BLaER1 treated with 17β-estradiol and CSF1 and Interleukin-3, amounts not matched to agents 10 nM and 100 nM (cell line): ENCODE results near the gene ALDH1A2.

Source experiments
- H3K27ac ChIP-seq, 11 experiments: shearing (Covaris generic); formaldehyde crosslinking; 2 replicates each; pipeline ENCODE4 v1.8.1; 2022
- H3K27me3 ChIP-seq, 11 experiments: shearing (Covaris generic); formaldehyde crosslinking; 2 replicates each; pipeline ENCODE4 v1.8.1; 2022
- H3K36me3 ChIP-seq, 11 experiments: shearing (Covaris generic); formaldehyde crosslinking; 2 replicates each; pipeline ENCODE4 v1.8.1; 2022
- H3K4me1 ChIP-seq, 10 experiments: shearing (Covaris generic); formaldehyde crosslinking; 2 replicates each; pipeline ENCODE4 v1.8.1; 2022
- H3K4me2 ChIP-seq, 11 experiments: shearing (Covaris generic); formaldehyde crosslinking; 2 replicates each; pipeline ENCODE4 v1.8.1; 2022
- H3K4me3 ChIP-seq, 10 experiments: shearing (Covaris generic); formaldehyde crosslinking; 2 replicates each; pipeline ENCODE4 v1.8.1; 2022
- H3K9ac ChIP-seq, 11 experiments: shearing (Covaris generic); formaldehyde crosslinking; 2 replicates each; pipeline ENCODE4 v1.8.1; 2022
- H3K9me3 ChIP-seq, 11 experiments: shearing (Covaris generic); formaldehyde crosslinking; replicated peaks in 1 of 11; 2 replicates each; pipeline ENCODE4 v1.8.1; 2022
- H4K20me1 ChIP-seq, 11 experiments: shearing (Covaris generic); formaldehyde crosslinking; 2 replicates each; pipeline ENCODE4 v1.8.1; 2022
- Cebpa-rat ChIP-seq, 11 experiments: shearing (Covaris generic); IDR thresholded peaks; 2 replicates each; pipeline ENCODE4 v1.8.1; 2022

The ALDH1A2 gene

DNA sequence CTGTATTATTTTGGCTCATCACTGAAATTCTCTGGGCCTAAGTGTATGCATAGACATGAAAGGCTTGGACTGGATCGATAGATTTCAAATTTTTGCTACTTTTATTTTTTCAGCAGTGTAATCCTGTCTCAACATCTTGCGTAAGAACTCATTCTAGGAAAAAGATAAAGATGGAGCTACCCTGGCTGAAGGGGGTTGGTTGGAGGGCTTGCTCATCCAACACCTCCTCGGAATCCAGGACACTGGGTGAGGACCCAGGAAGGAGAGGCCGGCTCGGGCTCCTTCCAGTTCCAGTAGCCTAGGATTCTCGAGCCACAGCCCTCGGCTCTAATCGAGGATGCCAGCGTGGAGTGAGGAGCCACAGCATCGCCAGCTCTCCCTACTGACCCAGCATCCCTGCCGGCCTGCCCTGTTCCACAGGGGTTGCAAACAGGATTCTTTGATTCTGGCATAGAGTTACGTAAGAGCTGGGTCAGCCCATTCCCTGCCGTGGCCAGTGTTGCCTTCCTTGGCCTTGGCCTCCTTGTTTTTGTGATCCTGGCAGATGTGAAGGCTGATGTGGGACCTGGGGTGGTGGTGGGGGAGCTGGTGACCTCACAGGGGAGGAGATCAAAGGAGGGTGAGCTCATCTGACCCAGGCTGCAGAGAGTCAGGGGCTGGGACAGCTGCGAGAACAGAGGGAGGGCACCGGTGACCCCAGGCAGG is 149.5 kb downstream of the ALDH1A2 start:
- H3K27ac ChIP-seq = no peak overlapping the region
- H3K4me2 ChIP-seq = peak overlapping the region in 5 of 11 experiments; percentile 3 to 22 (median 11); a peak in 5 of 22 replicates
- H3K36me3 ChIP-seq = no peaks in the 10 kb centered on the region
- TF ChIP-seq Cebpa-rat (IDR thresholded peaks at IDR 0.05) = peak in 4 of 11 experiments; percentile 8 to 54 (median 17); a peak in 2 of 22 replicates
- H3K4me1 ChIP-seq = peaks cover 0 to 23% (median 8%) of the 10 kb centered on the region in 10 experiments; a peak in 10 of 20 replicates
- no peaks in the 10 kb centered on the region for H4K20me1 ChIP-seq
- no peak overlapping the region for H3K4me3 ChIP-seq
- no peak overlapping the region for H3K9ac ChIP-seq
- no peaks in the 10 kb centered on the region for H3K27me3 ChIP-seq
- no peaks in the 10 kb centered on the region for H3K9me3 ChIP-seq

DNA sequence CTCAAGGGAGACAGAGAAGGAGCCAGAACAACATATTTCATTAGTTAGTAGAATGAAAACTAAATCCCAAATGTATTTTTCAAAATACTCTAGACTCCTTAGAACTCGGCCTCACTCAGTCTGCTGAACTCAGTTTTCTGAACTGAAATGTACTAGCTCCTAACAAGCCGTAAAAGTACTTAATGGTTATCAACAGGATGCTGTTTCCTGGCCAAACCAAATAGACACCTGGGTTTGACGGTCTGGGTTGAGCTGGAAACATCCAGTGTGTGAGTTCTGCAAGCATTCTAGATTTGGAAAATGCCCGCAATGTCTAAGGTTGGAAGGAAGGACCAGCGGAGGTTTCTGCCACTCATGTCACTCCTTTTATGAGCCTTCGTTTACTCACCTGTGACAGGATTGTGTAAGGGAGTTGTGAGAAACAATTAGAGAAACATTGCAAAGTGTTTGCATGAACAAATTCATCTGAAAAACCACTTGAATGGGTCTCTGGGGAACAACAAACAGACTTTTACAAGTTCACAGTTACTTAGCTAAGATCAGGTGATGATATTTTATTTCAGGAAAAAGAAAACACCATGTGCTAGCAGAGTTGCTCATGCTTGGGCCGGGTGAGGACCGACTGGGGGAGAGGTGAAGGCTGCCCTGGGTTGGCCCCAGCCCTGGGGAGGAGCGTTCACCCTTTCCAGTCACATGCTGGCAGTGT is 151.0 kb downstream of the ALDH1A2 start:
- H3K4me1 ChIP-seq = peaks cover 0 to 23% (median 8%) of the 10 kb centered on the region in 10 experiments; a peak in 10 of 20 replicates
- no peak overlapping the region for H3K4me3 ChIP-seq
- no peak overlapping the region for H3K27ac ChIP-seq
- H3K4me2 ChIP-seq = peak overlapping the region in 7 of 11 experiments; percentile 6 to 63 (median 34); a peak in 11 of 22 replicates
- no peak overlapping the region for H3K9ac ChIP-seq
- TF ChIP-seq Cebpa-rat (IDR thresholded peaks at IDR 0.05) = no peak
- no peaks in the 10 kb centered on the region for H3K27me3 ChIP-seq
- no peaks in the 10 kb centered on the region for H3K36me3 ChIP-seq
- H3K9me3 ChIP-seq = no peaks in the 10 kb centered on the region
- H4K20me1 ChIP-seq = no peaks in the 10 kb centered on the region

DNA sequence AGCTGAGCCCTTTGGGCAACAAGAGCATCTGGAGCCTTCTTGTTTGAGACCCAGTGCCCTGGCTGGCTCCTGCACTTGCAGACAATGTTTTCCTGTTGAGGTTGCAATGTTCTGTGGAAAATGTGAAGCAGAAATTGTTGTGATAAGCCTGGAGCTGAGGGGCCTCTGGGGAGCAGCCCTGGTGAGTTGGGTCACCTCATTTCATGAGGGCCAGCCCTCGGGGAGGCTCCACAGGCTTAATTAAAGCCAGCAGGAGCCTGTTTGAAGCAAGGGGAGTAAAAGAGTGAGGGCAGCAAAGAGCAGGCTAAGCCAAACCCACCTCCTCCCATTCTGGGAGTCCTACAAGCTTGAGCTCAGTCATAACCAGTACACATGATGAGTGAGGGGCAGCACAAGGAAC is 154.3 kb downstream of the ALDH1A2 start:
- H3K9ac ChIP-seq = no peak overlapping the region
- no peaks in the 10 kb centered on the region for H4K20me1 ChIP-seq
- H3K4me1 ChIP-seq = peaks cover 0 to 19% (median 8%) of the 10 kb centered on the region in 10 experiments; a peak in 10 of 20 replicates
- H3K27ac ChIP-seq = no peak overlapping the region
- peak overlapping the region in 2 of 11 experiments; percentile 3 to 24; a peak in 1 of 22 replicates for H3K4me2 ChIP-seq
- no peak overlapping the region for H3K4me3 ChIP-seq
- no peaks in the 10 kb centered on the region for H3K36me3 ChIP-seq
- H3K9me3 ChIP-seq = no peaks in the 10 kb centered on the region
- no peaks in the 10 kb centered on the region for H3K27me3 ChIP-seq
- no peak for TF ChIP-seq Cebpa-rat (IDR thresholded peaks at IDR 0.05)

DNA sequence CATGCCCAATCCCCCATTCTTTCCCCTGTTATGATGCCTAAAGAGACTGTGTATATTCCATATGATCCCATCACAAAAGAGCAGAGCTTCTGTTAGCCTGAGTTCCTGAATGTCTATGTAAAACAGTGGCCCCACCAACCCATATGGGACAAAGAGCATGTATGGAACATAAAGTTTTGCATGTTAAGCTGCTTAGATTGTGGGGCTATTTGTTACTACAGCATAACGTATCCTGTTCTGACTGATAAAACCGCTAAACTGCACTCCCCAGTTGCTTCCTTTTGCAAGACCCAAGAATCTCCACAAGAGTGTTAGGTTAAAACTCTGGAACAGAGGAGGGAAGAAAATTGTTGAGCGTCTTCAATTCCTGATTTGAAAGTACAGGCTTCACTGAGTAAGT is 154.8 kb downstream of the ALDH1A2 start:
- H3K27me3 ChIP-seq = no peaks in the 10 kb centered on the region
- no peak overlapping the region for H3K4me3 ChIP-seq
- no peaks in the 10 kb centered on the region for H4K20me1 ChIP-seq
- H3K36me3 ChIP-seq = no peaks in the 10 kb centered on the region
- H3K4me1 ChIP-seq = peaks cover 0 to 16% (median 7%) of the 10 kb centered on the region in 10 experiments; a peak in 10 of 20 replicates
- no peak overlapping the region for H3K4me2 ChIP-seq
- H3K9ac ChIP-seq = no peak overlapping the region
- TF ChIP-seq Cebpa-rat (IDR thresholded peaks at IDR 0.05) = no peak
- H3K9me3 ChIP-seq = no peaks in the 10 kb centered on the region
- H3K27ac ChIP-seq = no peak overlapping the region

DNA sequence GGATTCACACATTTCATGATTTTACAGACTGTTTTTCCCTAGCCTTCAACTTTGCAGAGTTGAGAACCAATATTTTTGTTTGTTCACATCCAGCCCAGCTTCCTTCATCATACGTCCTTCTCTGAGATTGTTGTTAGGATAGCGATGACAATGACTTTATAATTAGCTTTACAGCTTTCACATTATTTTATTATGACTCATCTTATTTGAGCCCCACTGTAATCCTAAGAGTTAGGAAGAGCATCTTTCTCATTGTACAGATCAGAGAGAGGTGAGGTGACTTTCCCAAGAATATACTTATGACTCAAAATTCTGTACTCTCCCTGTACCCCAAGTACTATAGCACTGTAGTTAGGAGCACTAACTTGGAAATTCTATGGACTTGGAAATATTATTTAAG is 156.1 kb downstream of the ALDH1A2 start:
- H3K36me3 ChIP-seq = no peaks in the 10 kb centered on the region
- no peak overlapping the region for H3K9ac ChIP-seq
- H3K27ac ChIP-seq = no peak overlapping the region
- no peaks in the 10 kb centered on the region for H3K9me3 ChIP-seq
- TF ChIP-seq Cebpa-rat (IDR thresholded peaks at IDR 0.05) = no peak
- H4K20me1 ChIP-seq = no peaks in the 10 kb centered on the region
- H3K4me2 ChIP-seq = no peak overlapping the region
- no peaks in the 10 kb centered on the region for H3K27me3 ChIP-seq
- peaks cover 0 to 9% (median under 1%) of the 10 kb centered on the region in 10 experiments; a peak in 8 of 20 replicates for H3K4me1 ChIP-seq
- H3K4me3 ChIP-seq = no peak overlapping the region

DNA sequence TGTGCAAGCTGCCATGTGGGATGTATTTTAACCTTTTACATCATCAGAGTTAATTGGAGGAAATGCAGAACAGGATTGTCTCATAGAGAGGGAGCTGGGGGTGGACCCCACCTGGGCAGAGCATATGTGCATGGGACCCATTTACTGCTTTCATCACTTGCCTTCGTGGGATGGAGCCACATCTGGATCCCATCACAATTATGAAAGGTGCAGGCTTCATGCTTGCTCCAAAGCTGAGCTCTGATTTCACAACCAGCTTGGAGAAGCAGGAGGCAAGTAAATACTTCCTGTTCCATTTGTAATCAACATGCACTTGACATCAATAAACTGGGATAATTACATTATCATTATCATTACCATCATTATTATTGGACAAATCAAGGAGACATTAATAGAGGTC is 161.9 kb downstream of the ALDH1A2 start:
- no peak for TF ChIP-seq Cebpa-rat (IDR thresholded peaks at IDR 0.05)
- H3K9me3 ChIP-seq = no peaks in the 10 kb centered on the region
- no peaks in the 10 kb centered on the region for H3K27me3 ChIP-seq
- H3K4me2 ChIP-seq = no peak overlapping the region
- no peaks in the 10 kb centered on the region for H3K36me3 ChIP-seq
- H3K4me1 ChIP-seq = no peaks in the 10 kb centered on the region
- no peak overlapping the region for H3K27ac ChIP-seq
- no peaks in the 10 kb centered on the region for H4K20me1 ChIP-seq
- H3K4me3 ChIP-seq = no peak overlapping the region
- H3K9ac ChIP-seq = no peak overlapping the region
